Panc1 (cell line): ENCODE results near the gene LPP. TPM values are rescaled to one million over a fixed set of nuclear protein-coding genes. Genes with fewer than 3 reads are reported as not detected.

Experiments
- ATAC-seq: fragments of 200-7000 bp; cut with Tn5 transposase; 2 replicates; pipeline ENCODE4 v1.9.1; 2020; ENCODE audit warnings: mild to moderate bottlenecking, moderate library complexity
- BruUV-seq: library from RNA; stranded (reverse); fragments of 400-500 nt; replicated peaks from 2 replicates; lab custom pipeline; 2021; lab: Mats Ljungman, UMichigan
- CTCF ChIA-PET: fragments of 300-600 bp; sonication (Branson Sonifier 250); formaldehyde crosslinking; loops from one replicate; lab custom pipeline; 2022; ENCODE audit warnings: antibody characterized with exemption; lab: Charles Lee
- POLR2A ChIA-PET: fragments of 300-600 bp; sonication (Branson Sonifier 250); formaldehyde crosslinking; loops from one replicate; lab custom pipeline; 2022; ENCODE audit warnings: antibody characterized with exemption; lab: Charles Lee
- DNase-seq: peaks from one replicate; pipeline ENCODE4 v3.0.0-alpha.2; 2010; ENCODE audit warnings: low read depth, low spot score
- H3K27ac ChIP-seq: 2 replicates; pipeline ENCODE4 v1.5.1; 2011; ENCODE audit warnings: mild to moderate bottlenecking, low read length, inconsistent platforms
- H3K27me3 ChIP-seq: fragments of 200-500 bp; sonication (Bioruptor generic); 2 replicates; pipeline ENCODE4 v1.6.0; 2014; ENCODE audit warnings: low read length, inconsistent platforms; ENCODE audit not compliant: control insufficient read depth, insufficient read depth
- H3K36me3 ChIP-seq: fragments of 200-500 bp; sonication (Bioruptor generic); 2 replicates; pipeline ENCODE4 v1.5.1; 2014; ENCODE audit warnings: inconsistent platforms, mild to moderate bottlenecking, low read length, moderate library complexity; ENCODE audit not compliant: control insufficient read depth, insufficient read depth
- H3K4me1 ChIP-seq: 2 replicates; pipeline ENCODE4 v1.5.1; 2011; ENCODE audit warnings: inconsistent platforms, mild to moderate bottlenecking, low read length, moderate library complexity; ENCODE audit not compliant: control insufficient read depth, insufficient read depth
- H3K4me3 ChIP-seq, 2 experiments: 2 replicates each; pipeline ENCODE4 v1.5.1; 2011 to 2012; ENCODE audit warnings: low read depth in 2 of 2, low read length in 2 of 2, mild to moderate bottlenecking in 2 of 2, inconsistent platforms in 1 of 2, moderate library complexity in 1 of 2
- H3K9me3 ChIP-seq: fragments of 200-500 bp; sonication (Bioruptor generic); 2 replicates; pipeline ENCODE4 v1.5.1; 2014; ENCODE audit warnings: low read depth, mild to moderate bottlenecking, inconsistent platforms, low read length, moderate library complexity; ENCODE audit not compliant: control insufficient read depth, insufficient read depth
- POLR2AphosphoS5 ChIP-seq: IDR thresholded peaks from 2 replicates; pipeline ENCODE4 v1.6.1; 2012; ENCODE audit warnings: mild to moderate bottlenecking, low read depth, low read length, moderate library complexity
- SIN3A ChIP-seq: IDR thresholded peaks from 2 replicates; pipeline ENCODE4 v1.6.1; 2012; ENCODE audit warnings: low read depth, mild to moderate bottlenecking, low read length, moderate library complexity, borderline replicate concordance; ENCODE audit not compliant: insufficient read depth
- TCF7L2 ChIP-seq: IDR thresholded peaks from 2 replicates; pipeline ENCODE4 v1.6.1; 2011; ENCODE audit warnings: mild to moderate bottlenecking, low read depth, low read length, inconsistent platforms
- in situ Hi-C: cut with HindIII; loops from 2 replicates; pipeline ENCODE4 v1.10.0; 2016; ENCODE audit warnings: low sequenced_read_pairs, low pct_unique_long_range_greater_than_20kb
- intact Hi-C: fragments of 100-400 bp; cut with micrococcal nuclease; formaldehyde crosslinking; loops from one replicate; pipeline ENCODE4 v1.10.0; 2022; ENCODE audit not compliant: unreplicated experiment
- total RNA-seq: library from RNA; stranded (reverse); gene quantifications from one replicate; pipeline ENCODE4 v1.2.1, GENCODE V29; 2021; ENCODE audit not compliant: unreplicated experiment
- TF ChIP-seq, protein P1 (sequence below): fragments of 450-650 bp; IDR thresholded peaks from 2 replicates; pipeline ENCODE4 v1.5.1; 2017; ENCODE audit warnings: mild to moderate bottlenecking
- TF ChIP-seq, protein P2 (sequence below), 2 experiments: IDR thresholded peaks; 2 replicates each; pipeline ENCODE4 v1.6.1; 2011 to 2012; ENCODE audit warnings: low read depth in 2 of 2, control low read depth in 1 of 2, low read length in 1 of 2, mild to moderate bottlenecking in 1 of 2, moderate library complexity in 1 of 2; ENCODE audit not compliant: insufficient read depth in 1 of 2

LPP gene
- total RNA-seq, 1 experiment from 2014 or later, result 90.0 TPM

DNA sequence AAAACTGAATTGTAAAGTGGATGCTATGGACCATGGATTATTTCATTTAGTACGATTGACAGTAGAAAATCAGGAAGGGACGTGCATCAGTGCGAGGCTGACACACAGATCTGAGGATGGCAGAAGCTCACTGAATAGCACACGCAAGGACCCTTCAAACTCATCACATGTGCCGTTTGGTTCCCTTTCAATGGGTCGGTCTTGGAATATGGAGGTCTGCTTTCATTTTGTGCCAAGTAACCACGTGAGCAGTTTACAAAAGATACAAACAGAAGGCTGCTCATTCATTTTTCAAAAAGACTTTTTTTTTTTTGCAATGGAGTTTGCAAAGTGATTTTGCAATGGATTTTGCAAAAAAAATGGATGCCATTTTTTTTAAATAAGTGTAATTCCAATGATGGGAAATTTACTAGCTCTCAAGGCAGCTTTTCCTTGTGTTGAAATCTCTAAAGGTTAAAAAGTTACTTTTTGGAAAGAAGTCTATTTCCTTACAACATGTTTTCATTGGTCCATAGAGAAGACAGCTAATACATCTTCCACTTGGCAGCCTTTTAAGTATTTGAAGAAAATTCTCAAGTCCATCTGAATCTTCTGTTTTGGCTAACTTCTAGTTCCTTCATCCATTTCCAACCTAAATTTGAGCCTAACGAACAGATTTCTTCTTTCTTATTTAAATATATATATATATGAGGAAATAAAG is 625.5 kb downstream of the LPP start:
- intact Hi-C loops, result no loop called here
- POLR2A ChIA-PET, result interaction anchor here (0.6 to 0.7 kb wide), 2 partner anchors 8 to 236 kb away, joined by 3 to 7 read pairs; no protein-coding TSS in a partner anchor

DNA sequence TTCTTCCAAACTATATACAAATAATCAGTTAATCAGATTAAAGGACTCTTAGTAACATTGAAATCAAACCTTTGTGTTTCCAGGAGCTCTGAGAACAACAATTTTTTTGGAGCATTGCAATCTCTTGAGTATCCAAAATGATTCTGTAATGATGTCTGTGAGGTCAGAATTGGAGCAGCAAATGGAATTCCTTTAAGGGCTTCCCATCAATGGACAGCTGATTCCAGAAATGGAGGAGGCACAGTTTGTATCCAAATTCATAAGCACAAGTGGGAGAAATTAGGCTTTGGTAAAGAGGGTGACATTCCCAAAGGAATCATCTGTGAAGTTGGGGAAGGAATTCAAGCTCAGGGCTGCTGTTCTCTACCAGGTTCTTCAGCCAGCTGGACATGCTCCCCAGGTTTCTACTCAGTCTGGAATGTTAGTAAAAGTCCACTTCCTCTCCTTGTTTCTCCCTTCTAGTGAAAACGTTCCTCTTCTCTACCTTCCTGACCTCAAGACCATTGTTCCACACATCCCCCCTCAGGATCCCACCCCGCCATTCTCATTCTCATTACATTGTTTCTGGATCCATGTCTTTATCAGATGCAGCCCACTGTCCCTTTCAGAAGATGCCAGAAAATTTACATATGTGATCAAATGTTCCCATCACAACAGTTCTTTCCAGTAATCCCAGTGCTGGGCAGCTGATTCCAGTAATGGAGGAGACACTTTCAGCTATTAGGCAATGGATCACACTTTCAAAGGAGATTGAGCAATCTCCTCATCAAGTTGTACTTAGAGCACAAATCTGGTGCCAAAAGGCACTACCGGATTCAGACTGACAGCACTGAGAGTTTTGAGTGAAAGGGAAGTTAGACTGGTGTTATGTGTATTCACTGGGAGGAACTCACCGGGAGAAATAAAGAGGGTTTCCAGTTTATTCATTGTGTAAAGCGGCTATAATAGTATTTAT is 626.5 kb downstream of the LPP start:
- TF ChIP-seq, protein P1, sequence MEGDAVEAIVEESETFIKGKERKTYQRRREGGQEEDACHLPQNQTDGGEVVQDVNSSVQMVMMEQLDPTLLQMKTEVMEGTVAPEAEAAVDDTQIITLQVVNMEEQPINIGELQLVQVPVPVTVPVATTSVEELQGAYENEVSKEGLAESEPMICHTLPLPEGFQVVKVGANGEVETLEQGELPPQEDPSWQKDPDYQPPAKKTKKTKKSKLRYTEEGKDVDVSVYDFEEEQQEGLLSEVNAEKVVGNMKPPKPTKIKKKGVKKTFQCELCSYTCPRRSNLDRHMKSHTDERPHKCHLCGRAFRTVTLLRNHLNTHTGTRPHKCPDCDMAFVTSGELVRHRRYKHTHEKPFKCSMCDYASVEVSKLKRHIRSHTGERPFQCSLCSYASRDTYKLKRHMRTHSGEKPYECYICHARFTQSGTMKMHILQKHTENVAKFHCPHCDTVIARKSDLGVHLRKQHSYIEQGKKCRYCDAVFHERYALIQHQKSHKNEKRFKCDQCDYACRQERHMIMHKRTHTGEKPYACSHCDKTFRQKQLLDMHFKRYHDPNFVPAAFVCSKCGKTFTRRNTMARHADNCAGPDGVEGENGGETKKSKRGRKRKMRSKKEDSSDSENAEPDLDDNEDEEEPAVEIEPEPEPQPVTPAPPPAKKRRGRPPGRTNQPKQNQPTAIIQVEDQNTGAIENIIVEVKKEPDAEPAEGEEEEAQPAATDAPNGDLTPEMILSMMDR, result no peak
- TF ChIP-seq POLR2AphosphoS5 (no peak), TCF7L2 (no peak), SIN3A (no peak)
- TF ChIP-seq, protein P2, sequence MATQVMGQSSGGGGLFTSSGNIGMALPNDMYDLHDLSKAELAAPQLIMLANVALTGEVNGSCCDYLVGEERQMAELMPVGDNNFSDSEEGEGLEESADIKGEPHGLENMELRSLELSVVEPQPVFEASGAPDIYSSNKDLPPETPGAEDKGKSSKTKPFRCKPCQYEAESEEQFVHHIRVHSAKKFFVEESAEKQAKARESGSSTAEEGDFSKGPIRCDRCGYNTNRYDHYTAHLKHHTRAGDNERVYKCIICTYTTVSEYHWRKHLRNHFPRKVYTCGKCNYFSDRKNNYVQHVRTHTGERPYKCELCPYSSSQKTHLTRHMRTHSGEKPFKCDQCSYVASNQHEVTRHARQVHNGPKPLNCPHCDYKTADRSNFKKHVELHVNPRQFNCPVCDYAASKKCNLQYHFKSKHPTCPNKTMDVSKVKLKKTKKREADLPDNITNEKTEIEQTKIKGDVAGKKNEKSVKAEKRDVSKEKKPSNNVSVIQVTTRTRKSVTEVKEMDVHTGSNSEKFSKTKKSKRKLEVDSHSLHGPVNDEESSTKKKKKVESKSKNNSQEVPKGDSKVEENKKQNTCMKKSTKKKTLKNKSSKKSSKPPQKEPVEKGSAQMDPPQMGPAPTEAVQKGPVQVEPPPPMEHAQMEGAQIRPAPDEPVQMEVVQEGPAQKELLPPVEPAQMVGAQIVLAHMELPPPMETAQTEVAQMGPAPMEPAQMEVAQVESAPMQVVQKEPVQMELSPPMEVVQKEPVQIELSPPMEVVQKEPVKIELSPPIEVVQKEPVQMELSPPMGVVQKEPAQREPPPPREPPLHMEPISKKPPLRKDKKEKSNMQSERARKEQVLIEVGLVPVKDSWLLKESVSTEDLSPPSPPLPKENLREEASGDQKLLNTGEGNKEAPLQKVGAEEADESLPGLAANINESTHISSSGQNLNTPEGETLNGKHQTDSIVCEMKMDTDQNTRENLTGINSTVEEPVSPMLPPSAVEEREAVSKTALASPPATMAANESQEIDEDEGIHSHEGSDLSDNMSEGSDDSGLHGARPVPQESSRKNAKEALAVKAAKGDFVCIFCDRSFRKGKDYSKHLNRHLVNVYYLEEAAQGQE (IDR thresholded peaks at IDR 0.05; ENCODE audit: insufficient read depth in 1 of 2, low read depth in 2 of 2, low read length in 1 of 2), result no peak
- CTCF ChIA-PET, result no interaction called here
- POLR2A ChIA-PET, result no interaction called here

More for the DNA sequence above, 625.5 kb downstream of the LPP start:
- TF ChIP-seq POLR2AphosphoS5 (no peak), SIN3A (no peak), TCF7L2 (no peak)
- TF ChIP-seq, protein P2 (IDR thresholded peaks at IDR 0.05; ENCODE audit: insufficient read depth in 1 of 2, low read depth in 2 of 2, low read length in 1 of 2), result no peak
- TF ChIP-seq, protein P1, result no peak
- DNase-seq, result no peak
- no peak overlapping the region for H3K4me3 ChIP-seq
- H3K36me3 ChIP-seq, result no peaks in the 10 kb centered on the region
- no peak for ATAC-seq
- H3K4me1 ChIP-seq, result no peaks in the 10 kb centered on the region
- no TSS peak for BruUV-seq
- CTCF ChIA-PET, result no interaction called here
- no peaks in the 10 kb centered on the region for H3K27me3 ChIP-seq
- H3K27ac ChIP-seq, result no peak overlapping the region
- H3K9me3 ChIP-seq, result no peaks in the 10 kb centered on the region
- in situ Hi-C loops, result no loop called here

More for the DNA sequence above, 626.5 kb downstream of the LPP start:
- Histone ChIP-seq H3K27ac (no peak overlapping the region), H3K36me3 (no peaks in the 10 kb centered on the region), H3K9me3 (no peaks in the 10 kb centered on the region), H3K27me3 (no peaks in the 10 kb centered on the region), H3K4me1 (no peaks in the 10 kb centered on the region), H3K4me3 (no peak overlapping the region)
- no TSS peak for BruUV-seq
- in situ Hi-C loops (no loop called here), intact Hi-C loops (no loop called here)
- ATAC-seq (no peak), DNase-seq (no peak)
